T-helper 1 cell treated with Interleukin-12 subunit alpha and Interleukin-12 subunit beta and Interleukin-4 antibody, amounts not matched to agents 30 ng/mL and 1 ng/mL, for 36 hours (primary cell): ENCODE measurements around the gene MAP7D1. TPM values are rescaled to one million over a fixed set of nuclear protein-coding genes. Genes with fewer than 3 reads are reported as not detected.

Experiments
- intact Hi-C: fragments of 100-400 bp; cut with micrococcal nuclease; formaldehyde crosslinking; loops from one replicate; pipeline ENCODE4 v1.15.1; 2024
- total RNA-seq: library from RNA; stranded (reverse); gene quantifications from 2 replicates; pipeline ENCODE4 v1.2.3, GENCODE V29; 2022

MAP7D1 gene
- total RNA-seq, 1 donor from 2014 or later, result 260 TPM

GRCh38 chr1:36126797-36127500, 29.0 kb upstream of the MAP7D1 start:
- intact Hi-C loops, result no loop called here

DNA sequence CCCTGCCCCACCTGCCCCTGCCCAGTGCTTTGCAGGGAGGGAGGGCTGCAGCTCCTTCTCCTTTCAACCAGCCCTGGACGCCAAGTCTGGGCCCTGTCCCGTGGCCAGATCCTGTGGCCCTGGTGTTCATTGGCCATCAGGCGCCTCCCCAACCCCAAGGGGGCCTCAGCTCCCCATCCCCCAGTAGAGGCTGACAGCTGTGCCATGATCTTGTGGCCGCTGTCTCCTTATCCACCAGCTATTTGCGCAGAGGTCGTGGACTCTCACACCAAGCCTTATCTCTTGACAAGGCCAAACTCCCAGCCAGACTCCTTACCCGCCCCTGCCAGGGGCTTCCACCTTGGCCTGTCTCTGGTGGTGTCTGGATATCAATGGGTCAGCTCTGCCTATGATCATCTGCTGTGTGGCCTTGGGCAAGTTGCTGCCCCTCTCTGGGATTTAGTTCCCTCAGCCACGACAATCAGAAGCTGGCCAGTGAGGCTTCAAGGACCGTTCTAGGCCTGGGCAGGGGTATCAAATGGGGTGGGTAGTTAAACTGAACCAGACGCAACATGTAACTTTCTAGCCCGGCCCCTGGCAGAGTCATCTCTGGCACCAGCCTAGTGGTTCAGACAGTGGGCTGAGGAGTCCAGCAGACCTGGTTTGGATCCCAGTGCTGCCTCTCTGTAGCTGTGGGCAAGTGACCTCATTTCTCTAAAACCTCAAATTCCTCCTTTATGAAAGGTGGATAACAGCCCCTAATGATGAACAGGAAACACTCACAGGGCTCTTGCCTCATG, 27.6 kb upstream of the MAP7D1 start:
- intact Hi-C loops, result no loop called here

GRCh38 chr1:36128905-36129206, 27.1 kb upstream of the MAP7D1 start:
- intact Hi-C loops, result no loop called here

- intact Hi-C loops, result no loop called here
Observed at GRCh38 chr1:36132029-36132428, 23.9 kb upstream of the MAP7D1 start.

GRCh38 chr1:36133484-36133883, 22.5 kb upstream of the MAP7D1 start:
- intact Hi-C loops, result no loop called here

DNA sequence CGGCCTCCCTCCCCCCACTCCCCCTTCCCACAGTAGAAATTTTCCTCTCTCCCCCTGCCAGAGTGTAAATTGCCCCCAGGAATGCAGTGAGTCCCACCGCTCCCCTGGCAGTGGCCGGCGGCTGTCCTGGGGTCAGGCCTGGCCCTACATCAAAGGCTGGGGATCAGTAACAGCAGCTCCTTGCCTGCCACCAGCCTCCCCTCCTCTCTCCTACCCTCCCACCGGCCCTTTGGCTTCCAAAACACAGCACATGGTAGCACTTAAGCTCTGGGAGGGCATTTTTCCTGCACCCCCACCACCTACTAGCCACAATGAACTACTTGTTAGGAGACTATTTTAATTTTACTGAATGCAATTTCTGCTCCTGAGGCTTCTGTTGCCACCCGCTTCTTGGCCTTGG, 21.9 kb upstream of the MAP7D1 start:
- intact Hi-C loops, result loop anchor here (1.0 kb wide), 1 partner anchor 35 kb away; no protein-coding TSS in a partner anchor

DNA sequence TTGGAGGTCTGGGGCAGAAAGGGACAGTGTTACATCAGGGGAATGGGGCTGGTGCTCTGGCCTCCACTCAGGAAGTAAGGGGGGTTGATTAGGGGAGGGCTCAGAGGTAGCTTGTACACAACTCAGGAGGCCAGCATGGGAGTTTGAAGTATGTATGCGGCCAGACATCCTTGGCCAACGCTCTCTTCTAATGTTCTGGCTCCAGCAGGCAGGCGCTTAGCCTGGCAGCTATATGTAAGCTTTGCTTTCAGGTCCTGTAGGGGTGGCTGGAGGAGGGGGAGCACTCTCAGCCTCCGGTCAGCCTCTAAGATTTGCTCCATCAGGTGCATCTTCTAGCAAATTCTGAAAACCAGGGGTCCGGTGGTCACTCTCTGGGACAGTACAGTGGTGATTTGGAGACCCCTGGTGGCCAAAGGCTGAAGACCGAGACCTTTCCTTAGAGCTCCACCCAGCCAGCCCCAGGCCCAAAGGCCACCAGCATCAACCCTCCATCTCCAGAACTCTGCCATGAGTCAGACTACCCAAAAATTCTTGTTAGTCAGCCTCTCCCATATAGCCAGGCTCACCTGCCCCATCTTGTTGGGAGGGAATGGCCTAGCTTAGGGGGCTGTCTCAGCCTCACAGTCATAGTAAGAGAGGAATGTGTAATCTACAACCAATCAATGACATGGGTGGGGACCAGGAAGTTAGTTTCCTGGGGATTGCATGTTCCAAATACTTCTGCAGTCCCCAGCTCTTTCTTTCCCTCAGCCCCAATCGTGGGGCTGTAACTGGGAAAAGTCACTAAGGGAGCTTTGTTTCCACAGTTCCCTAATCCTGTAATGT, 21.2 kb upstream of the MAP7D1 start:
- intact Hi-C loops, result loop anchor here (1.0 kb wide), 1 partner anchor 35 kb away; no protein-coding TSS in a partner anchor

DNA sequence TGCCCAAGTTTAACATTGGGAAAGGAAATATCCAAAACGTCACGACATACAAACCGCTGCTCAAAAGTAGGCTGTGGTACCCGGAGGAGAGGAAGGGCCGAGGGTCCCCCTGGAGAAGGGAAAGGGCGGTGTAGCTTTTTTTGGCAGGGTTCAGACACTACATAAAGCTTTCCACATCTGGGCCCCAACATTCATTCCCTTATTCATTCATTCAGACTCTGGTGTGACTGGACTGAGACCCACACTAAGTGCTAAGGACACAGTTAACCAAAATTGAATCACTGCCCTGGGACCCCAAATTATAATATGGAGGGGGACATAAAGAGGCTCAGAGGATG, 20.7 kb upstream of the MAP7D1 start:
- intact Hi-C loops, result no loop called here

DNA sequence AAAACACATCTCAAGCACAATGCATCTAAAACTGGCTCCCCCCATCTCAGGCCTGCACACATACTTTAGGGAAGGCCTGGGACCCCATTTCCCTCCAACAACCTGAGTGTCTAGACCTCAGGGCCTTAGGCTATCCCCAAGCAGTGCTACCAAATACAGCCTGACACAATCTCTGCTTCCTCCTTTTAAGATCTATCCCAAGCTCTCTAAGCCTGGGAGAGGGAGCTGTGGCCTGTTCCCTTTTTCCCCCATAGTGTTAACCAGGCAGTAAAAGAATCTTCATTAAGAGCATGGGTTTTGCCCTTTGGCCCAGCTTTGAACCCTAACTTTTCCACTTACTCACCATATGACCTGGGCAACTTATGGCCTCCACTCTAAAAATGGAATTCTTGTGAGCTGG, 20.2 kb upstream of the MAP7D1 start:
- intact Hi-C loops, result no loop called here

- intact Hi-C loops, result no loop called here
Observed at GRCh38 chr1:36136535-36136934, 19.4 kb upstream of the MAP7D1 start.

DNA sequence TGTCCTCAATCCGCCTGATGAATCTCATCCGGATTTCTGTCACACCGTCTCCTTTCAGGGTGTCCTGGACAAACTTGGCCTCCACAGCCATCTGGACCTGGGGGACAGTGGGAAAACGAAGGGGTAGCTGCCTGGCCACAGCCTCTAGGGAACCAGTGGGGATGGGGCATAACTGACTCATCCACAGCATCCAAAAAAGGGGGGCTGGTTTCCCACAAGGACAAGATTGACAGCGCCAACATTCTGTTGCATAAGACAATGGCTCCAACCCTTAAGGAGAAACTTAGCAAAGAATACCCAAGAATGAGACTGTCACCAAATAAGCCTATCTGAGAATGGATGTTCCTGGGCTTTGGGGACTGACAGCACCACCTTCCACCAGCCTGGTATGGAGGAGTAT, 18.7 kb upstream of the MAP7D1 start:
- intact Hi-C loops, result no loop called here

- intact Hi-C loops, result no loop called here
Observed at GRCh38 chr1:36137776-36138175, 18.2 kb upstream of the MAP7D1 start.

- intact Hi-C loops, result no loop called here
Observed at GRCh38 chr1:36139521-36139920, 16.4 kb upstream of the MAP7D1 start.

- intact Hi-C loops, result no loop called here
Observed at GRCh38 chr1:36142121-36142520, 13.8 kb upstream of the MAP7D1 start.

GRCh38 chr1:36143424-36143823, 12.5 kb upstream of the MAP7D1 start:
- intact Hi-C loops, result no loop called here

DNA sequence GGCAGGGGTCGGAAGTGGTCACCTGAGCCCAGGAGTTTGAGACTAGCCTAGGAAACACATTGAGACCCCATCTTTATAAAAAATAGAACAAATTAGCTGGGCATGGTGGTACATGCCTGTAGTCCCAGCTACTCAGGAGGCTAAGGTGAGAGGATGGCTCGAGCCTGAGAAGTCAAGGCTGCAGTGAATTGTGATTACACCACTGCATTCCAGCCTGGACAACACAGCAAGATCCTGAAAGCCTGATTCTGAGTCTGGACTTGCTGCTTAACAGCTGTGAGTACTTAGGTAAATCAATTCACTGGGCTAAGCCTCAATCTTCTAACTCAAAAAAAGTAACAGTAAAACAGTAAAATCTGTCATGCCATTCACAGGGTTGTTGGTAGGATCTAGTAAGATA, 11.5 kb upstream of the MAP7D1 start:
- intact Hi-C loops, result no loop called here

- intact Hi-C loops, result loop anchor here (1.0 to 2.0 kb wide), 18 partner anchors 8 to 1544 kb away; partner anchors contain the start of genes ADPRS, AGO1, AGO3 and CDCA8
Observed at GRCh38 chr1:36148821-36149236, 7.1 kb upstream of the MAP7D1 start.

DNA sequence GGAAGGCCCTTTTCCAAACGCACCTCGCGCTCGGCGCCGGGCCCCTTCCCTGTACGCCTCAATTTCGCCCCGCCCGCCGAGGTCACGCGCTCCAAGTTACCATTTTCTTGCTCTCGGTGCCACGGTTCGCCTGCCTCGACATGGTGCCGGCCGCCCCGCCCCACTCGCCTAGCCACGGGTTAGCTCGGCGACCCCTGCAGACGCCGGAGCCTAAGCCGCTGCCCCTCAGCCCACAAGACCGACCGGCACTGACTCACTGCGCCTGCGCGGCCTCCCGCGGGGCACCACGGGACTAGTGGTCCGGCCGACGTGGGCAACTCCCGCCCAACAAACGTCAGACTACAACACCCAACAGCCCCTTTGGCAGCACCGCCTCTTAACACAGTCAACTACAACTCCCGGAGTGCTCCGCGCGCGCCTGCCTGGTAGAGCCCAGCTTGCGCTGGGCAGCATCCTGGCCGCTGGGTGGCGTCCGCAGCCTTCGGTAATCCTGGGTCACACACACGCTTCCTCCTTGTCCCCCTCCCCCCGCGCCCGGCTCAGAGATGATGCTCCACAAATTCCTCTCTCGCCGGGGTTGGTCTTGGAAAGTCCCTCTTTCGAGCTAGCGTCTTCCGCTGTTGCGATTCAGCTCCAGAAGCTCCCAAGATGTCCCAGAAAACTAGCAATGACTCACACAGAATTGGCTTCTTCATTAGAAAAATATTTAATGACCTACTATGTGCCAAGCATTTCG, 6.6 kb upstream of the MAP7D1 start, which contains the start of gene TRAPPC3:
TRAPPC3 (minus strand) TSS at position 250 of the 736 bp plus-strand sequence; CDS start at position 142, 108 bp downstream.
- intact Hi-C loops, result loop anchor here (1.0 to 2.0 kb wide), 18 partner anchors 8 to 1543 kb away; partner anchors contain the start of genes ADPRS, AGO1, AGO3 and CDCA8

DNA sequence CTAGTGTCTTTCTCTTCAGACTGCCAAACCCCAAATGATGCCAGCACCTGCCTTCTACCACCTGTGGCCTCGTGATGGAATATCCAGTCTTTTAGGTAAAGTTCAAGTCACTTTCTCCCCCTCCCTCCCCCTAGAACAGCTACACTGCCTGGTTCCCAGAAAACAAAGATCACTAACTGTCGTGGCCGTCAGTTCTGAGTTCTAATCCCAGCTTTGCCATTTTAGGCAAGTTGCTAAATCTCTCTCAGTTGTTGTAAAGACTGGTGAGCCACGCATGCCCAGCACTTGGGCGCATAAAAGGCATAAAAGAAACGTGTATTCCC, 6.0 kb upstream of the MAP7D1 start:
- intact Hi-C loops, result loop anchor here (1.0 to 10.0 kb wide), 20 partner anchors 7 to 1543 kb away; partner anchors contain the start of genes ADPRS, AGO1, AGO3 and CDCA8

GRCh38 chr1:36150296-36151133, 5.4 kb upstream of the MAP7D1 start:
- intact Hi-C loops, result loop anchor here (1.0 to 10.0 kb wide), 3 partner anchors 214 to 1324 kb away; partner anchors contain the start of genes SFPQ and ZC3H12A
